ENCODE data around the gene FAM184A. TPM values are rescaled to one million over a fixed set of nuclear protein-coding genes. Genes with fewer than 3 reads are reported as not detected.

The FAM184A gene
- total RNA-seq, 1 experiment from 2014 or later: 0.97 TPM

DNA sequence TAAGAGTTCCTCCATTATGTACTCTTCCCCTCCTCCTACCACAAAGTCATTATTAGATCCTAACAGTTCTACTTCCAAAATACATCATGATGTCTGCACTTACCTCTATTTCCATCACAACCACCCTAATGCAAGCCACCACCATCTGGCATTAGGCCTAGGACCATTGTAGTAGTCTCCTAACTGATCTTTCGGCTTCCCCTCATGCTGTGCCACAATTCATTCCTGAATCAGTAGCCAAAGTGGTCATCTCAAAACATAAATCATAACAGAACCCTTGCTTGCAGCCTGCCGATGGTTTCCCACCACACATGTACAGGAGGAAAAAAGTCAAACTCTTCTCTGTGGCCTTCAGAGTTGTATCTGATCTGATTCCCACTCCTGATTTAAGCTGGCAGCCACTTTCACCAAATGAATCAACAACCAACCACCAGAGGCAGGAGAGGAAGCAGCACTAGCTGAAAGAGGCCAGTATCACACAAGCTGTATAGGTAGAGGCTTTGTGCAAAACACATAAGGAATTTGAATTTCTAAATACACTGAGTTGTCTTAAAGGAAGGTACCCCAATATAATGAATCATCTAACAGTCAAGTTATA is 26.1 kb downstream of the FAM184A start:
- ChIA-PET POLR2A (ENCODE audit: low non-redundant PET) (no interaction called here), CTCF (no interaction called here)
- H3K4me3 ChIP-seq (ENCODE audit: low read depth, low read length, poor library complexity, severe bottlenecking): no peak overlapping the region
- H3K27me3 ChIP-seq (replicated peaks; ENCODE audit: insufficient read depth, low read depth, low read length, poor library complexity): no peaks in the 10 kb centered on the region
- intact Hi-C loops (cut with micrococcal nuclease; ENCODE audit: unreplicated experiment): no loop called here
- BruUV-seq (replicated peaks): no TSS peak
- H3K9me3 ChIP-seq (ENCODE audit: low read depth, low read length, poor library complexity, severe bottlenecking): no peaks in the 10 kb centered on the region
- no peak for TF ChIP-seq EZH2 (IDR thresholded peaks at IDR 0.05; ENCODE audit: borderline replicate concordance, low read depth, low read length, poor library complexity, severe bottlenecking)
- TF ChIP-seq, protein P1, sequence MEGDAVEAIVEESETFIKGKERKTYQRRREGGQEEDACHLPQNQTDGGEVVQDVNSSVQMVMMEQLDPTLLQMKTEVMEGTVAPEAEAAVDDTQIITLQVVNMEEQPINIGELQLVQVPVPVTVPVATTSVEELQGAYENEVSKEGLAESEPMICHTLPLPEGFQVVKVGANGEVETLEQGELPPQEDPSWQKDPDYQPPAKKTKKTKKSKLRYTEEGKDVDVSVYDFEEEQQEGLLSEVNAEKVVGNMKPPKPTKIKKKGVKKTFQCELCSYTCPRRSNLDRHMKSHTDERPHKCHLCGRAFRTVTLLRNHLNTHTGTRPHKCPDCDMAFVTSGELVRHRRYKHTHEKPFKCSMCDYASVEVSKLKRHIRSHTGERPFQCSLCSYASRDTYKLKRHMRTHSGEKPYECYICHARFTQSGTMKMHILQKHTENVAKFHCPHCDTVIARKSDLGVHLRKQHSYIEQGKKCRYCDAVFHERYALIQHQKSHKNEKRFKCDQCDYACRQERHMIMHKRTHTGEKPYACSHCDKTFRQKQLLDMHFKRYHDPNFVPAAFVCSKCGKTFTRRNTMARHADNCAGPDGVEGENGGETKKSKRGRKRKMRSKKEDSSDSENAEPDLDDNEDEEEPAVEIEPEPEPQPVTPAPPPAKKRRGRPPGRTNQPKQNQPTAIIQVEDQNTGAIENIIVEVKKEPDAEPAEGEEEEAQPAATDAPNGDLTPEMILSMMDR (conservative IDR thresholded peaks at IDR 0.05; ENCODE audit: low read depth, low read length): no peak
- H3K4me1 ChIP-seq (ENCODE audit: insufficient read depth, low read length, poor library complexity, severe bottlenecking): no peaks in the 10 kb centered on the region
- H3K36me3 ChIP-seq (ENCODE audit: insufficient read depth, low read length, poor library complexity, severe bottlenecking): no peaks in the 10 kb centered on the region
- H3K27ac ChIP-seq (ENCODE audit: low read depth, low read length, poor library complexity, severe bottlenecking): no peak overlapping the region
- DNase-seq (ENCODE audit: low spot score): no peak

DNA sequence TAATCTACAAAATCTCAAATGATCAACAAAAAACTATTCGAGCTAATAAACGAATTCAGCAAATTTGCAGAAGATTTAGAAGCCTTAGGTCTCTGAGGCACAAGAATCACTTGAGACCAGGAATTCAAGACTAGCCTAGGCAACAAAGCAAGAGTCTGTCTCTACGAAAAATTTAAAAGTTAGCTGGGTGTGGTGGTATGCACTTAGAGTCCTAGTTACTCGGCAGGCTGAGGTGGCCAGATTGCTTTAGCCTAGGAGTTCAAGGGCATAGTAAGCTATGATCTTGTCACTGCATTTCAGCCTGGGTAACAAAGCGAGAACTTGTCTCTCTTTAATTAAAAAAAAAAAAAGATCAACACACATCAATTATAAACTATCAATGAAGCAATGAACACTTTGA is 34.2 kb downstream of the FAM184A start:
- no TSS peak for BruUV-seq (replicated peaks)
- Histone ChIP-seq H3K4me3 (ENCODE audit: low read depth, low read length, poor library complexity, severe bottlenecking) (no peak overlapping the region), H3K9me3 (ENCODE audit: low read depth, low read length, poor library complexity, severe bottlenecking) (no peaks in the 10 kb centered on the region), H3K27me3 (replicated peaks; ENCODE audit: insufficient read depth, low read depth, low read length, poor library complexity) (no peaks in the 10 kb centered on the region), H3K36me3 (ENCODE audit: insufficient read depth, low read length, poor library complexity, severe bottlenecking) (no peaks in the 10 kb centered on the region), H3K4me1 (ENCODE audit: insufficient read depth, low read length, poor library complexity, severe bottlenecking) (no peaks in the 10 kb centered on the region), H3K27ac (ENCODE audit: low read depth, low read length, poor library complexity, severe bottlenecking) (no peak overlapping the region)
- DNase-seq (ENCODE audit: low spot score): no peak
- TF ChIP-seq, protein P1 (conservative IDR thresholded peaks at IDR 0.05; ENCODE audit: low read depth, low read length): no peak
- no peak for TF ChIP-seq EZH2 (IDR thresholded peaks at IDR 0.05; ENCODE audit: borderline replicate concordance, low read depth, low read length, poor library complexity, severe bottlenecking)
- CTCF ChIA-PET: no interaction called here
- POLR2A ChIA-PET (ENCODE audit: low non-redundant PET): no interaction called here
- intact Hi-C loops (cut with micrococcal nuclease; ENCODE audit: unreplicated experiment): no loop called here

DNA sequence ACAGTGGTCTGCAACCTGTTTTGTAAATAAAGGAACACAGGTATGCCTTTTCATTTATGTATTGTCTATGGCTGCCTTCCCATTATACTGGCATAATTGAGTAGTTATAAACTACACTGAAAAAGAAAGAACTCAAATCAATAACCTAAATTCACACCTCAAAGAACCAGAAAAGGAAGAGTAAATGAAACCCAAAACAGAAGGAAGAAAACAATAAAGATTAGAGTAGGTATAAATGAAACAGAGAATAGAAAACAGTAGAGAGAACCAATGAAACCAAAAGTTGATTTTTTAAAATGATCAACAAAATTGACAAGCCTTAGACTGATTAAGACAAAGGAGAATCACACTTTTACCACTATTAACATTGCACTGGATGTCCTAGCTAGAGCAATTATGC is 34.7 kb downstream of the FAM184A start:
- no peaks in the 10 kb centered on the region for H3K36me3 ChIP-seq (ENCODE audit: insufficient read depth, low read length, poor library complexity, severe bottlenecking)
- no peak for DNase-seq (ENCODE audit: low spot score)
- H3K27me3 ChIP-seq (replicated peaks; ENCODE audit: insufficient read depth, low read depth, low read length, poor library complexity): no peaks in the 10 kb centered on the region
- no peaks in the 10 kb centered on the region for H3K9me3 ChIP-seq (ENCODE audit: low read depth, low read length, poor library complexity, severe bottlenecking)
- intact Hi-C loops (cut with micrococcal nuclease; ENCODE audit: unreplicated experiment): no loop called here
- H3K4me3 ChIP-seq (ENCODE audit: low read depth, low read length, poor library complexity, severe bottlenecking): no peak overlapping the region
- CTCF ChIA-PET: no interaction called here
- TF ChIP-seq EZH2 (IDR thresholded peaks at IDR 0.05; ENCODE audit: borderline replicate concordance, low read depth, low read length, poor library complexity, severe bottlenecking): no peak
- TF ChIP-seq, protein P1 (conservative IDR thresholded peaks at IDR 0.05; ENCODE audit: low read depth, low read length): no peak
- H3K4me1 ChIP-seq (ENCODE audit: insufficient read depth, low read length, poor library complexity, severe bottlenecking): no peaks in the 10 kb centered on the region
- POLR2A ChIA-PET (ENCODE audit: low non-redundant PET): no interaction called here
- BruUV-seq (replicated peaks): no TSS peak
- no peak overlapping the region for H3K27ac ChIP-seq (ENCODE audit: low read depth, low read length, poor library complexity, severe bottlenecking)
